ENCODE data around the gene SBNO2.

- TF ChIP-seq CTCF (IDR thresholded peaks at IDR 0.05 in 8 of 11, conservative IDR thresholded peaks at IDR 0.05 in 3 of 11) (no peak), POLR2A (IDR thresholded peaks at IDR 0.05) (no peak), POLR2AphosphoS5 (IDR thresholded peaks at IDR 0.05) (peak; percentile 38 to 78 (median 66))
These were observed 84.8 kb downstream of the SBNO2 start for GRCh38 chr19:1089126-1089771.

All from spleen (tissue), 7 donors.